Cerebellar nuclear complex (tissue), 1 donor: Measurements from ENCODE around the gene TXNDC11.
A peak's percentile ranks its signal among the peaks of the same experiment; 100 is the strongest.

ENCODE experiments used
- DNase-seq, 2 experiments: peaks; one replicate each; lab custom pipeline; 2025; lab: John Stamatoyannopoulos, UW

Gene TXNDC11

DNA sequence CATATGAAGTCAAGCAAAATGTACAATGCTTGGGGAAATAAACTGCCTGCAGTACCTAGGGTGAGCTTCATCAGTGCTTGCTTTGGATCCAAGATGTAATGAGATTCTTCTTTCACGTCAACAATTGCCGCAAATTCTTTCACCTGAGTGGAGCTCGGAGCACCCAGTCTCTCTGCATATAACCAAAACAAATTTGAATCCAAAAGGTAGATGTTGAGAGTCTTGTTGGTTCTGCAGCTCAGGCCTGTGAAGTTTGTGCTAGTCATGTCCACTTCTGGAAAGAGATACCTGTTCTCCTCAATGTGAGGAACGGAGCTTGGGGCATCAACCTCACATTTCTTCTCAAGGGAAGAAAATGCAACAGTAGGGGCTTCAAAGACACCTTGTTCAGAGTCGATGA is 51.4 kb downstream of the TXNDC11 start:
- DNase-seq, result no peak

DNA sequence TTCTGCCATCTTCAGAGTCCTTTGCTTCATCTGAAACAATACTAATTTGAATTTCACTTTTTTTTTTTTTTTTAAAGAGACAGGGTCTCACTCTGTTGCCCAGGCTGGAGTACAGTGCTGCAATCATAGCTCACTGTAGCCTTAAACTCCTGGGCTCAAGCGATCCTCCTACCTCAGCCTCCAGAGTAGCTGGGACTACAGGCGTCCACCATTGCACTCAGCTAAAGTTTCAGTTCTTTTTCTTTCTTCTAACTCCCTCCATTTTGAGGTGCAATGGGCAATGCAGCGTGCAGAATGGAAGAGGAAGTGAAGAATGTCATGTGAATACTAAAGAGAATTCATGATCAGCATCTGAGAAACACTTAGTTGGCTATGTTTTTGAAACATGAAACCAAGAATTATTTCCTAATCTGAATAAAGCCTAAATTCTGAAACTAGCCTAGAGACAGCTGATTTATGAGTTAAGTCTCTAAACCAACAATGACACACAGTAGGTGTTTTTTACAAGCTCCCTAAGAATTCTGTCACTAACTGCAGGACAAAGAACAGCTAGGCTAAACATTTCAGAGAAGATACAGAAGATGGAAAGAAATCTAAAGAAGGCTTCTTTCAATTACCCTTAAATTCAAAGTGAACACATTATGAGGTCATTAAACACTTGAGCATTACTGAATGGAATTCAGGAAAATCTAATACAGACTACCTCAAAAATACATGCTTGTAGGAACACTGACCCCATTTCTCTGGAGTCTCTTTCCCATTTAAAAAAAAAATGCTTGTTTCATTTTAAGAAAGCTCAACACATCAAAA is 53.4 kb downstream of the TXNDC11 start:
- no peak for DNase-seq

GRCh38 chr16:11688520-11688886 is 54.2 kb downstream of the TXNDC11 start:
- DNase-seq, result no peak

DNA sequence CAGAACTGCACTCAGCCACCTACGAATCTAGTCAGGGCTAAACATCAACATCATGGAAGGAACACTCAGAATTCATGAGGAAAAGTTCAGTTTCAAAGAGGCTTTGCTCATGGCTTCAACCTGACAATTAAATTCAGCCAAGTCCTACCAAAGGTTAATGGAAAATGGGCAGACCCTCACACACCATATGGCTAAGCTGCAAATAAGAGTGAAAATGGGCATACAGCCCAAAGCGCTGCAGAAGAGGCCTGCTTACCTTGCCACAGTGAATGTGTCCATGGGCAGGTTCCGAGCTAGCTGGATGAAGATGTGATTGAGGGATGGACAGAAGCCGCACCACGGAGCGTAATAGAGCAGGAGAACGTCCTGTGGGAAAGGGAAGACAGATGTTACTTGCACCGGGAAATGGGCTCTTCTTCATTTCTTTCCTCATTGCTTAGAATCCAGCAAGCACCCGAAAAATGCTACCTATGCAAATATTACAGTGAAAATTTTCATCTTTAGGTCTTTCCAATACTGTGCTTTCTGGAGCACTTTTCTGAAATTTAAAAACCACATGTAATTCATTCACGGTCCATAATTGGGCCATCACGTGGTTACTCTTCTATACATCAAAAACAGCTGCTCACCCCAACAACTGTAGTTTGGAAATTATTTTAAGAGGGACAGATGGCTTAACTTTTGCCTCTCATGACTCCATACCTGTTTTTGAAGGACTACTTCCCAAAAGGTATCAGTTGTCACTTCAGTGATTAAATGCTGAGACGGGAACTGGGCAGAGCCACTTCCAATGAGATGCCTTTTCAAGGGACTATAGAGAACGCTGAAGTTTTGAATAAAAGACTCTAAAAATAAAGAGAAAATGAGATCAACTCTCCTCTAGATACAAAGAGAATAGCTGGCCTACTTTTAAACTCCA is 54.8 kb downstream of the TXNDC11 start:
- DNase-seq, result peak in 1 of 2 experiments; percentile 62

- DNase-seq, result no peak
Observed at GRCh38 chr16:11686713-11687380, 55.8 kb downstream of the TXNDC11 start.

DNA sequence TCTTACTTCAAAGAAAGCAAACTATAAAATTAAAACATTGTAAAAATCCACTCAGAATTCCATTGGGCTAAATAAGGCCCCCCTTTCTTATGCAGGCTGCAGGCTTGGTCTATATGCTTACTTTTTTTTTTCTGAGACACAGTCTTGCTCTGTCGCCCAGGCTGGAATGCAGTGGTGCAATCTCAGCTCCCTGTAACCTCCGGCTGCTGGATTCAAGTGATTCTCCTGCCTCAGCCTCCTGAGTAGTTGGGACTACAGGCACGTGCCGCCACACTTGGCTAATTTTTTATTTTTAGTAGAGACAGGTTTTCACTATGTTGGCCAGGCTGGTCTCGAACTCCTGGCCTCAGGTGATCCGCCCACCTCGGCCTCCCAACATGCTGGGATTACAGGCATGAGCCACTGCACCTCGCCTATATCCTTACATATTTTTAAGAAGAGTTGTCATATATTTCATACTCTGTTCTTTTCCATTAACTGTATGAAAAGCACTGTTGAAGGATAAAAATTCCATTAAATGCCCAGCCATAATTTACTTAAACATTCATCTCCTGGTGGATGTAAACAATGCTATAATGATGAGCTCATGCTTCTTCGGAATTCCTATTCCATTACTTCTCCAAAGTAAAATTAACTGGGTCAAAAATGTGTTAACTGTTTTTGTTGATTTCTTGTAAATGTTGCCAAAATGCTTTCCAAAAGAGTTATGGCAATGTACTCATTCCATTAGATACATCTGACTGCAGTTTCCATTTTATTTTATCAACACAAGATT is 56.6 kb downstream of the TXNDC11 start:
- DNase-seq, result no peak

DNA sequence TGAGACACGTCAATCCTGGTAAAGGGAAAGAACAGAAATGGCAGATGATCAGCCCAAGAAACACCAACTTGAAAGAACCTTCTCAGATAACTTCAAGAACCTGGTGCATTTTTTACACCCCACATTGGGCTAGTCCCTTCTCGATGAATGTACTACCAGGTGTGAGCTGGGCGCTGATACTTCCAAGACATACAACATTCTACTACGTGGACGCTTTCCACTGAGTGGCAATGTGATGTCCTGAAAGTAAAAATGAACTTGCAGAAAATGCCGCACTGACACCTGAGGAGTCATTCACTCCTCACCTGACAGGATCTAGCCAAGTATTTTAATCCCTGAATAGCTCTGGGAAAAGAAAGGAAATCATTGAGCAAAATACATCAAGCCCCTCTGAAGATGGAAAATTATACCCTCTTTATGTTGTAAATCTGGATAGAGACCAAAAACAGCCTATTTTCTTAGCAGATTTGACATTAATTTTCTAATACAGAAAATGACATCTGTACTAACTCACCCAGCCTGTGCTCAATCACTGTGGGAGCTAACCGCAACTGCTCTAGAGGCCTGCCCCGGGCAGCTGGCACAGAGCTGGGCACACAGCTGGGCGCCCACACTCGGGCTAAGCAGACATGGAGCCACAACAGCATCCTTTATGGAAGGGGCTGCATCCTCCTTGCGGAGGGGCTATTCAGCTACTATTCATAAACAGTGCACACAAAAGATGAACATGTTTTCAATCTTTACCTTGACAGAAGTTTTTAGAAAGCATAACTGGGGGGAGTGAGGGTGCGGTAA is 58.2 kb downstream of the TXNDC11 start:
- DNase-seq, result no peak

- DNase-seq, result no peak
Observed at GRCh38 chr16:11683145-11683544, 59.5 kb downstream of the TXNDC11 start.

GRCh38 chr16:11682655-11683096 is 60.0 kb downstream of the TXNDC11 start:
- DNase-seq, result no peak

- DNase-seq, result peak in 1 of 2 experiments; percentile 52
Observed at GRCh38 chr16:11681976-11682654, 60.5 kb downstream of the TXNDC11 start.

- DNase-seq, result no peak
Observed at GRCh38 chr16:11681556-11681955, 61.1 kb downstream of the TXNDC11 start.

DNA sequence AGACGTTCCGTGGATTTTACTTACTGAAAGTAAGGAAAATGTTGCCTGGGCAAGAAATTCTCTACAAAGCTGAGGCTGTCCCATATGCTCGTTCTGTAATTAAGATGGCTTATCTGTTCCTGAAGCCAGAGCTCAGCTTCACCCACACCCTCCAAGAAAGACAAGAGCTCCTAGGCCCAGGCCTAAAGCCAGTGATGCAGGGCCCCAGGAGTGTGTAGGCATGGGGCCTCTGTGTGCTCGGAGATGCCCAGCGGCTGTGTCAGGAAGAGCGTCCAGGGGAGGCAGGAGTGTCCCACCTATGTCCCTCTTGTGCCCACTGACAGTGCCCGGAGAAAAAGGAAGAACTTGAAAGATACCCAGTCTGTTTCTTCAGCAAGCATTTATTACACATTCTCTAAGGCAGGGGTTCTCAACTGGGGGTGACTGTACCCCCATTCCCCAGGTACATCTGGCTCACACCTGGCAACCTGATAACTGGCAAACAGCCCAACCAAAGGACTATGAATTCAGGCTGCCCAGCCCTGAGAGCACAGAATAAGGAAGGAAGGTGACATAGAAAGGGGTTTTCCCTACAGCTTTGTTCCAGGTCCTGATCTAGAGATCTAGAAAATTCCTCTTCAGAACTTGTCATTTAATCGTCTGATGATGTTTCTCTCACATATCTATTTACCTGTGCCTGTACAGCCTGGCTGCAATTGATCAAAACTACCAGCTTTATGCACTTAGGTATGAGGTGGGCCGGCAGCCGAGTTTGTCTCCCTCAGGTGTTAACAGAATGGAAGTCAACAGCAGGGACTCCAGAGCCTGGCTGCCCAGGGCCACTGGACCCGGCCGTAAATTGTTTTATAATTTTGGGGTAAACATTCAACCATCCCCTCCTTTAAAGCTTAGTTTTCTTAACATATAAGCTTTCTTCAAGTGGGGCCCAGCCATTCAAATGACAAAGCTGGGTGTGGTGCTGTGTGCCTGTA is 62.4 kb downstream of the TXNDC11 start:
- no peak for DNase-seq

- DNase-seq, result peak; percentile 41 to 45
Observed at GRCh38 chr16:11679250-11679649, 63.4 kb downstream of the TXNDC11 start.

DNA sequence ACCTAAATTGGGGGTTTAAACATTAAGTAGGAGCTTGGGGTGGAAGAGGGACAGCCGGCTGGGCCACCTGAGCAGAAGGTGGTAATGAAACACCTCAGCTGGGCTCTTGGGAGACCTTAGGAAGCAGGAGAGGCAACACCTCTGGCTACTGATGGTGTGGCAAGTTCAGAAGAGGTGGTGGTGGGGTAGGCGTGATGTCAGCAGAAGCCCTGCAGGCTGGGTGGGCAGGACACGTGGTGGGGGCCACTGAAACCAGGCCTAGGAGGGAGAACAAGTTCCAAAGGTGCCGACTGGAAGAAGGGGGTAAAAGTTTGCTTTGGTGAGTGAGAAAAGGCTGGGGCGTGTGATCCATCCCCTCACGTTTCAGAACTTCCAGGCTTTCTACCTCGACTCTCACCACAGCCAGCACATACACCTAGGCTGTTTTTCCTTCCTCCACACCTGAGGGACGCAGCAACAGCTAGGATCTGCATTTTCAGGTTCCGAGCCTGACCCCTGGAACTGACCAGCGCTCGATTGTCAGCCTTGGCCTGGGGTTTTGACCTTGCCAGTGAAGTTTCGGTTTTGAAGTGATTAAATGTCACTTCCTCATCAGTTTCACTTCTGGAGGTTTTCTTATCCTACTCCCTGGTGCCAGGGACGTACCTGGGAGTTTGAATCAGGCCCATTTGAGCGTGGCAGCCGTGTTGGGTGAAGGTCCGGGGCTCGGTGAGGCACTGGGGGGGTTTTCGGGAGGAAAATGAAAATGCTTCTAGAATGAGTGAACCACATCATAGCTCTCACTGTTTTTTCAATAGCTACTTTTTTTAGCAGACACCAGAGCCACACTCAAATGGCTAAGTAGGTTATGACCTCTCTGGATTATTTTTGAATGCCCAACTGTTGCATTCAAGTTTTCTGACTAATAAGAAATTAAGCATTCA is 64.4 kb downstream of the TXNDC11 start:
- DNase-seq, result no peak

DNA sequence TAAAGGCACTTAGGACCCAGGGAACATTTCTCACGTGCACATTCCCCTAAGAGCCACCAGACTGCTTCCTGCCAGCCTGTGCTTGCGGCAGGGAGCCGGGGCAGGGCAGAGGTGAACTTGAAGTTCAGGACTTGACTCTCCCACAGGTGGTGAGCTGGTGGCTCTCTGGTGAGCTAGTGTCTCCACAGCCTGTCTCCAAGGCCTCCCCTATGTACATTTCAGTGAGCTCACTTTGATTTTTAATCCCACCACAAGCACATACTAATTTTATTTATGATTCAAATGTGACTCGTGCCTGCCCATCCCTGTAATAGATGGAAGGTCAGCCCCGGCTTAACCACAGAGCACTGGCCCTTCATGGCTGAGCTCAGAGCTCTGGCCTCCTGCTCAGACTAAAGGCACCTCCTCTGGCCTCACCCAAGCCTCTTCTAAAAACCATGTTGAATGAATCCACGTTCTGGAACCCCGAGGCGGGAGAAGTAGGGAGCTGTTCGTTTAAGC is 65.2 kb downstream of the TXNDC11 start:
- no peak for DNase-seq

- DNase-seq, result no peak
Observed at GRCh38 chr16:11676799-11677198, 65.9 kb downstream of the TXNDC11 start.
